Measurements from ENCODE around the gene KBTBD8.

GRCh38 chr3:67016522-67017080 lies 18.5 kb downstream of the KBTBD8 start:
- TF ChIP-seq POLR2A (IDR thresholded peaks at IDR 0.05; ENCODE audit: low read depth, low read length) (no peak; the same call in 1 of the 2 replicates), POLR2AphosphoS5 (IDR thresholded peaks at IDR 0.05; ENCODE audit: low read depth, low read length) (peak; percentile 39; the same call in 1 of the 2 replicates), TAF1 (IDR thresholded peaks at IDR 0.05; ENCODE audit: low read depth, low read length) (no peak), SPI1 (IDR thresholded peaks at IDR 0.05; ENCODE audit: low read depth, low read length) (no peak)
